Central memory CD8-positive, alpha-beta T cell (primary cell): ENCODE measurements around the gene PEX14.

Source experiments
- ATAC-seq: fragments of 150-1000 bp; cut with Tn5 transposase; replicated peaks from 2 replicates; pipeline ENCODE4 v1.10.0; 2022; ENCODE audit warnings: mild to moderate bottlenecking, moderate FRiP score, moderate number of reproducible peaks; ENCODE audit not compliant: poor library complexity, severe bottlenecking; ENCODE audit errors: extremely low read depth
- DNase-seq, 2 donors: peaks; one replicate each; pipeline ENCODE4 v3.0.0; 2021; ENCODE audit warnings: low spot score in 2 of 2
- H3K27ac Mint-ChIP-seq: one replicate; pipeline ENCODE4 v1.8.0; 2022; ENCODE audit warnings: low read depth, mild to moderate bottlenecking, moderate library complexity, mixed read lengths
- H3K27me3 Mint-ChIP-seq: one replicate; pipeline ENCODE4 v1.8.0; 2022; ENCODE audit warnings: mixed read lengths
- H3K36me3 Mint-ChIP-seq: one replicate; pipeline ENCODE4 v1.8.0; 2022; ENCODE audit warnings: mild to moderate bottlenecking, moderate library complexity, mixed read lengths; ENCODE audit not compliant: insufficient read depth
- H3K4me1 Mint-ChIP-seq: one replicate; pipeline ENCODE4 v1.8.0; 2022; ENCODE audit warnings: mixed read lengths
- H3K4me3 Mint-ChIP-seq: one replicate; pipeline ENCODE4 v1.8.0; 2022; ENCODE audit warnings: mild to moderate bottlenecking, moderate library complexity, mixed read lengths
- H3K9me3 Mint-ChIP-seq: one replicate; pipeline ENCODE4 v1.8.0; 2022; ENCODE audit warnings: mixed read lengths

Gene PEX14

GRCh38 chr1:10586125-10586524, 111.4 kb downstream of the PEX14 start:
- ATAC-seq (no peak), DNase-seq (no peak)
- Mint-ChIP-seq H3K36me3 (peaks cover 1% of the 10 kb centered on the region), H3K27ac (no peak overlapping the region), H3K4me1 (peaks cover 16% of the 10 kb centered on the region), H3K9me3 (no peaks in the 10 kb centered on the region), H3K4me3 (no peak overlapping the region), H3K27me3 (no peaks in the 10 kb centered on the region)

DNA sequence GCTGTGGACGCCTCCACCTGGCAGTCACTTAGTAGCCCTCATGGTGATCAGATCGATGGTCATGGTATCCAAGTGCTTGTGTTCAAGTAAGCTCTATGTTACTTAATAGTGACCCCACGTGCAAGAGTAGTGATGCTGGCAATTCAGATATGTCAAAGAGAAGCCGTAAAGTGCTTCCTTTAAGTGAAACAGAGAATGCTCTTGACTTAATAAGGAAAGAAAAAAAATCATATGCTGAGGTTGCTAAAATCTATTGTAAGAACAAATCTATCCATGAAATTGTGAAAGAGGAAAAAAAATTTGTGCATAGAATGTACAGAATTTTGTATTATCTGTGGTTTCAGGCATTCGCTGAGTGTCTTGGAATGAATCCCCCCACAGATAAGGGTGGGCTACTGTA, 113.9 kb downstream of the PEX14 start:
- Mint-ChIP-seq H3K4me3 (no peak overlapping the region), H3K4me1 (peaks cover 9% of the 10 kb centered on the region), H3K27me3 (no peaks in the 10 kb centered on the region), H3K9me3 (no peaks in the 10 kb centered on the region), H3K27ac (no peak overlapping the region), H3K36me3 (no peaks in the 10 kb centered on the region)
- DNase-seq, result no peak
- no peak for ATAC-seq

DNA sequence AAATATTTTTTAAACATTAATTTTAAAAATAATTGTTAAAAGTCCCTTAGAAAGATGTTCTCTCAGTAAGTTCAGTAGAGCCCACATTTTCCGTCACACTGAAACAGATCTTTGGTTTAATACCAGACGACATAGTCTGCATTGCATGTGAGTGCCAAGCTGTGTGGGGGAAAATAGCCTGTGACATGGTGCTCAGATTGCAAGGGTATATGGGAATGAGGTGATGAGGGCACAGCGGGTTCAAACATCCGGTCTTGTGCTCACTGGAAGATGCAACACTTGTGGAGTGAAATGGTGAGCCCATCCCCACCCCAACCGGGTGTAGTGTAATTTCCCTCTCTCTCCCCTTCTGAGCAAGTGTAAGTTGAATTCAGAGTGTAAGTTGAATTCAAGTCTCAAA, 114.3 kb downstream of the PEX14 start:
- no peak for ATAC-seq
- Mint-ChIP-seq H3K36me3 (no peaks in the 10 kb centered on the region), H3K4me3 (no peak overlapping the region), H3K27me3 (no peaks in the 10 kb centered on the region), H3K4me1 (peaks cover 9% of the 10 kb centered on the region), H3K27ac (no peak overlapping the region), H3K9me3 (no peaks in the 10 kb centered on the region)
- no peak for DNase-seq

DNA sequence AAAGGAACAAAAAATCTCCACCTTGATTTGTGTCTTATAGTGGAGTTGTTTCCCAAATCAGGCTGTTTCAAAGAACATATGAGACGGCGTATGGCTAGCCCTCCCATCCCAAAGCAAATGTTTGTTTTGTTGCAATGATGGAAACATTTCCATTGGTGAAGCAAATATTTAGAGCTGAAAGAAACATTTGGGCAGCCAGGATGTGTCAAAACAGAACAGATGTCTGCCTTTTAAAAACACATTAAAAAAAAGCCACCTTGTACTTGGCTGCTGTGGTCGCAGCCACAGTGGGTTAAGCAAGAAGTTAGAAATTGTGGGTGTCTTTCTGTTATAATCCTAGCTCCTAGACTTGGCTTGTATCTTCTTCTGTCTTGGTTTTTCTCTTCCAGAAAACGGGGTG, 116.3 kb downstream of the PEX14 start:
- H3K9me3 Mint-ChIP-seq, result no peaks in the 10 kb centered on the region
- no peak for DNase-seq
- no peak overlapping the region for H3K4me3 Mint-ChIP-seq
- H3K27me3 Mint-ChIP-seq, result no peaks in the 10 kb centered on the region
- peak overlapping the region; percentile 53 for H3K27ac Mint-ChIP-seq
- H3K36me3 Mint-ChIP-seq, result no peaks in the 10 kb centered on the region
- no peaks in the 10 kb centered on the region for H3K4me1 Mint-ChIP-seq
- ATAC-seq, result no peak

- H3K27me3 Mint-ChIP-seq, result no peaks in the 10 kb centered on the region
- H3K4me1 Mint-ChIP-seq, result no peaks in the 10 kb centered on the region
- H3K36me3 Mint-ChIP-seq, result no peaks in the 10 kb centered on the region
- no peak for DNase-seq
- no peak overlapping the region for H3K27ac Mint-ChIP-seq
- no peak overlapping the region for H3K4me3 Mint-ChIP-seq
- no peak for ATAC-seq
- H3K9me3 Mint-ChIP-seq, result no peaks in the 10 kb centered on the region
These were observed 117.6 kb downstream of the PEX14 start for GRCh38 chr1:10592373-10592772.

- Mint-ChIP-seq H3K27ac (no peak overlapping the region), H3K4me1 (no peaks in the 10 kb centered on the region), H3K9me3 (no peaks in the 10 kb centered on the region), H3K36me3 (peaks cover 2% of the 10 kb centered on the region), H3K4me3 (no peak overlapping the region), H3K27me3 (no peaks in the 10 kb centered on the region)
- DNase-seq (no peak), ATAC-seq (no peak)
These were observed 119.0 kb downstream of the PEX14 start for GRCh38 chr1:10593750-10594149.

DNA sequence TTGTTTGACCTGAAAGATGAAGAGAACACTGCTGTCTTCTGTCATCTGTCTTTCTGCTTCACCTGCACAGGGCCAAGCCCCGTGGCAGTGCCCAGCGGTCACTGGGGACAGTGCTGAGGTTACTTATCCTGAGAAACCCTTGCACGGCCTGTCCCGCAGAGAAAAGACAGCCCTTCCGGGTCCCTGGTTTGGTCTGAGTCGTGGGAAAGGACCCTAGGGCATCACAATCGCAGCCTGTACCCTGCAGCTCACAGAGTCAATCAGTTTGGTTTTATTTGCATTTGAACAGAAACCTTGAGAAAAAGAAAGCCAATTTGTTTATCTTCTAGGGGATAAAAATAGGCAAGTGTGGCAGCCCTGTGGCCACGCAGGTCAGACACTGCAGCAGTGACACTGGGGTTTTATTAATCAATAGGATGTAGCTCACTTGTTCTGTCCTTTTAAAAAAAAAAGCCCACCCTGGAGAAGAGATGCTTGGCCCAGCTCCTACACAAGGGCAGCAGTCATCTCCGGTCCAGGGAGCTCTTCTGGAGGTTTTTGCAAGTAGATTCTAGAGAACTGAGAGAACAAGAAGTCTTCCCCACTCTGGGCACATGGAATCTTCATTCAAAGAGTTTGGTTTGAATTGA, 120.0 kb downstream of the PEX14 start:
- Mint-ChIP-seq H3K4me3 (no peak overlapping the region), H3K27me3 (no peaks in the 10 kb centered on the region), H3K27ac (peak overlapping the region; percentile 16), H3K4me1 (no peaks in the 10 kb centered on the region), H3K36me3 (peaks cover 2% of the 10 kb centered on the region), H3K9me3 (no peaks in the 10 kb centered on the region)
- DNase-seq, result no peak
- ATAC-seq, result no peak

- no peak for DNase-seq
- Mint-ChIP-seq H3K4me3 (no peak overlapping the region), H3K27me3 (no peaks in the 10 kb centered on the region), H3K9me3 (no peaks in the 10 kb centered on the region), H3K36me3 (peaks cover 2% of the 10 kb centered on the region), H3K27ac (no peak overlapping the region), H3K4me1 (no peaks in the 10 kb centered on the region)
- ATAC-seq, result no peak
These were observed 122.0 kb downstream of the PEX14 start for GRCh38 chr1:10596780-10597179.

DNA sequence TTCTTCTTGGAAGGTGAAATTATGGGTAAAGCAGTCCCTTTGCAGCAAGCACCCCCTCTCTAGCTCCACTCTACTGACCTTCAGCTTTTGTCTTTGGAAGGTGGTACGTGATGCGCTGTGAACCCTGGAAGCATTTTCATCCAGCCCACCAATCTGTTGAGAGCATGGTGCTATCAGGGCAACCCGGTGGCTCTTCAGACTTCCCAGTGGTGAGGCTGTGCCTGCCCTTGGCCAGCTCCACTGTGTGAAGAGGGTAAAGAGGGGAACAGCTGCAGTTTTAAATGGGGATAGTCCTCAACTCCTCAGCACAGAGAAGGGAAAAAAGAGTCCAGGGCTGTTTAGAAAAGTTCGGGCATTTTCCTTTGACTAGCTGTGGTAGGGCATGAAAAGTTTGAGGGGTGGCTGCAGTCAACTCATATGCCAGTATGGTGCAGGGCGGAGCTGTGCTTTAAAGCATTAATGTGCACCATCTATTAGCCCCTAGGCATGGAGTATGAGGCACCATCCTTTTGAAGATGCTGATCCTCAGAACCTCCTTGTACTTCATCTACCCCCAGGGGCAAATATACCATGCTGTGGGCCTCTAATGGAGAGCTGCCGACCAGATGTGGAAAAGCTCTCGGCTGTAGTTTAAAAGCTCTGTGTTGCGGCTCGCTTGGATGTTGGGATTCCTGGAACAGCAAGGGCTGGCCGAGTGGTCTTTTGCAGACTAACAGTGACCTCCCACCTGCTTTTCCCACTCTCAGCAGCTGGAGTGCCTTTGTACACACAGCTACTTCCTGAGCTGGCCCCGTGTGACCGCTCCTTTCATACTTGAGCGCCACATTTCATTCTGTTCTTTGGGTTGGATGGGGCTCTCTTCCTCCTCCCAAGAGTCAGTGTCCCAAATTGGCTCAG, 123.0 kb downstream of the PEX14 start:
- Mint-ChIP-seq H3K36me3 (peaks cover 2% of the 10 kb centered on the region), H3K27me3 (no peaks in the 10 kb centered on the region), H3K4me3 (no peak overlapping the region), H3K4me1 (no peaks in the 10 kb centered on the region), H3K9me3 (no peaks in the 10 kb centered on the region), H3K27ac (no peak overlapping the region)
- DNase-seq, result no peak
- ATAC-seq, result no peak

GRCh38 chr1:10598389-10598702, 123.6 kb downstream of the PEX14 start:
- H3K4me1 Mint-ChIP-seq, result no peaks in the 10 kb centered on the region
- no peak for ATAC-seq
- no peak overlapping the region for H3K4me3 Mint-ChIP-seq

DNA sequence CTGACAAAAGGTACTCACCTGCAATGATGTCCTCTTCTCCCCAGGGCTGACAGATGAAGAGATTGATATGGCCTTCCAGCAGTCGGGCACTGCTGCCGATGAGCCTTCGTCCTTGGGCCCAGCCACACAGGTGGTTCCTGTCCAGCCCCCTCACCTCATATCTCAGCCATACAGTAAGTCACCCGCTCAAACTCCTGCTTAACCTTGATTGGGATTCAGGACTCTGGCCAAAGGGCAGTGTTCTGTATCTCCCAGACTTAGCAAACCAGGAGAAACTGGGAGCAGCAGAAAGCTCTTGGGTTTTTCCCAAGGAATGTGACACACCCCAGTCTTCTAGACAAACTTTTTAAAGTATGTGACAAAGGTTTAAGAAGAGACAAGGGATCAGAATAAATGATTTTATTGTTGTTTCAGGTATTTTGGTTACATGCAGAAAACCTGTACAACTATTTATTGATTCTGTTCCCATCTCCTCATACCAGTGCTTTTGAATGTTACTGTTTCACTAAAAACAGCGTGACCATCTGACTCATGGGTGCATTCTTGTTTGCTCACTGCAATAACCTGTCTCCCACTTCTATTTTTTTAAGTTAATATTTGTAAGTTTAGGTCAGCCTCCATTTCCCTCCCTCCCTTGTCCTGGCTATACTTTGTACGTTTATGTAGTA, 124.6 kb downstream of the PEX14 start:
- no peaks in the 10 kb centered on the region for H3K9me3 Mint-ChIP-seq
- DNase-seq, result no peak

More at GRCh38 chr1:10598389-10598702, 123.6 kb downstream of the PEX14 start:
- Mint-ChIP-seq H3K36me3 (peaks cover 2% of the 10 kb centered on the region), H3K27ac (no peak overlapping the region), H3K27me3 (no peaks in the 10 kb centered on the region), H3K9me3 (no peaks in the 10 kb centered on the region)
- no peak for DNase-seq

DNA sequence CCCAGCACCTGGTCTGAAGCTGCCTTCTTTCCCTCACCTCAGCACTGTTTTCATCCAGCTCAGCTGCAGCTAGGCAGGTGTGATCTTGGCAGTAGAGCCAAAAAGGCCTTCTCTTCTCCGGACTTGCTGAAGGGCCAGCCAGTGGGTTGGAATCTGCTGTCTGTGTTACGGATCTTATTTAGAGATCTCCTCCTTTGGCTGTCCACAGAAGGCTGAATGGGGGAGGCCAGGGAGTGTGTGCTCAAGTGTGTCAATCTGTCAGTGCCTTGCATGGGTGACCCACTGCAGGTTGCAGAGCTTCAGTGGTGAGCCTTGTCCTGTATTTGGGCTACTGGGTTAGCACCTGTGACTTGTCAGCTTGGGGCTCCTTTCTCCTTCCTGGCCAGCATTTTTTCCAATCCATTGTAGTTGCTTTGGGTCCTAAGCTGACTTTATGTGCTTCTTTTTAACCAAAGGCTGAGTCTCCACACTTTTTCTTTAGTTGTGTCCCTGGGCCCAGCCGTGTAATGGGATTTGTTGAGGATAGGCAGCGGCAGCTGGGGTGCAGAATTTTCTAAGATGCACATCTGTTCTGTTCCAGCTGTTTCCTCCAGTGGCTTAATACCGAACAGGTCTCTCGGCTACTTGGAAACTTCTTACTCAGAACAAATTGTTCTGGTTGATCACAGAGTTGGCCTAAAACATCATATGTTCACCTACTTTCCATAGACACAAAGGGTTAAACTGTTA, 126.8 kb downstream of the PEX14 start:
- H3K36me3 Mint-ChIP-seq, result peaks cover 2% of the 10 kb centered on the region
- H3K4me1 Mint-ChIP-seq, result no peaks in the 10 kb centered on the region
- H3K9me3 Mint-ChIP-seq, result no peaks in the 10 kb centered on the region
- DNase-seq, result no peak
- no peak for ATAC-seq
- no peaks in the 10 kb centered on the region for H3K27me3 Mint-ChIP-seq
- H3K4me3 Mint-ChIP-seq, result no peak overlapping the region
- H3K27ac Mint-ChIP-seq, result no peak overlapping the region

More for the DNA sequence above, 124.6 kb downstream of the PEX14 start:
- Mint-ChIP-seq H3K4me3 (no peak overlapping the region), H3K27ac (no peak overlapping the region), H3K27me3 (no peaks in the 10 kb centered on the region), H3K36me3 (peaks cover 2% of the 10 kb centered on the region), H3K4me1 (no peaks in the 10 kb centered on the region)
- no peak for ATAC-seq
